CD14-positive monocyte (primary cell): ENCODE measurements around the gene SYTL5. TPM values are rescaled to one million over a fixed set of nuclear protein-coding genes. Genes with fewer than 3 reads are reported as not detected.

Source experiments
- DNase-seq, 3 donors: peaks; one replicate each; pipeline ENCODE4 v3.0.0-alpha.2; 2011 to 2022
- H2AFZ ChIP-seq: 2 replicates; pipeline ENCODE4 v1.6.0; 2012; ENCODE audit warnings: mild to moderate bottlenecking, low read depth, low read length, inconsistent platforms; ENCODE audit not compliant: insufficient read depth, poor library complexity, severe bottlenecking
- H3K27ac ChIP-seq, 2 donors: 1 replicate in 1 of 2; 2 replicates in 1 of 2; pipeline ENCODE4 v1.5.1; 2012 to 2013; ENCODE audit warnings: low read length in 2 of 2, control low read depth in 1 of 2, inconsistent platforms in 1 of 2, low read depth in 1 of 2, mild to moderate bottlenecking in 1 of 2
- H3K27me3 ChIP-seq, 2 donors: one replicate each; pipeline versions ENCODE4 v1.6.0 to v1.6.1; 2011 to 2013; ENCODE audit warnings: low read length in 2 of 2; ENCODE audit not compliant: control insufficient read depth in 2 of 2, insufficient read depth in 2 of 2
- H3K36me3 ChIP-seq, 2 donors: replicated peaks in 1 of 2; 1 replicate in 1 of 2; 2 replicates in 1 of 2; pipeline versions ENCODE4 v1.5.1 to v1.6.1; 2012 to 2013; ENCODE audit warnings: low read length in 2 of 2, control low read depth in 1 of 2, inconsistent platforms in 1 of 2, mild to moderate bottlenecking in 1 of 2; ENCODE audit not compliant: insufficient read depth in 2 of 2, control insufficient read depth in 1 of 2
- H3K4me1 ChIP-seq, 2 donors: 1 replicate in 1 of 2; 2 replicates in 1 of 2; pipeline versions ENCODE4 v1.5.1 to v1.6.1; 2012 to 2013; ENCODE audit warnings: low read length in 2 of 2, control low read depth in 1 of 2, inconsistent platforms in 1 of 2, mild to moderate bottlenecking in 1 of 2, moderate library complexity in 1 of 2; ENCODE audit not compliant: insufficient read depth in 2 of 2, control insufficient read depth in 1 of 2
- H3K4me2 ChIP-seq: replicated peaks from 2 replicates; pipeline ENCODE3; 2012; ENCODE audit warnings: low read length, moderate library complexity, mild to moderate bottlenecking; ENCODE audit not compliant: poor library complexity, severe bottlenecking; ENCODE audit errors: extremely low read depth
- H3K4me3 ChIP-seq, 3 experiments: fragments of 200-600 bp in 1 of 3; sonication (generic) in 1 of 3; replicated peaks in 1 of 3; 1 replicate in 2 of 3; 2 replicates in 1 of 3; pipeline ENCODE4 v1.5.1; 2011 to 2013; ENCODE audit warnings: low read length in 3 of 3, mild to moderate bottlenecking in 3 of 3, control low read depth in 2 of 3, low read depth in 2 of 3, inconsistent platforms in 1 of 3, moderate library complexity in 1 of 3
- H3K79me2 ChIP-seq: 2 replicates; pipeline ENCODE4 v1.6.0; 2012; ENCODE audit warnings: mild to moderate bottlenecking, control low read depth, inconsistent platforms, low read length, moderate library complexity; ENCODE audit not compliant: insufficient read depth
- H3K9ac ChIP-seq: 2 replicates; pipeline ENCODE4 v1.6.0; 2017; ENCODE audit warnings: low read length, mild to moderate bottlenecking; ENCODE audit not compliant: insufficient read depth, poor library complexity, severe bottlenecking
- H3K9me3 ChIP-seq, 2 donors: replicated peaks in 1 of 2; 1 replicate in 1 of 2; 2 replicates in 1 of 2; pipeline versions ENCODE4 v1.5.1 to v1.6.1; 2012 to 2013; ENCODE audit warnings: low read length in 2 of 2, control low read depth in 1 of 2; ENCODE audit not compliant: control insufficient read depth in 1 of 2, insufficient read depth in 1 of 2
- H4K20me1 ChIP-seq: 2 replicates; pipeline ENCODE4 v1.6.0; 2012; ENCODE audit warnings: mild to moderate bottlenecking, low read length, control low read depth, moderate library complexity; ENCODE audit not compliant: insufficient read depth
- H3K27ac Mint-ChIP-seq, 7 donors: one replicate each; pipeline ENCODE4 v1.8.0; 2020; ENCODE audit warnings: mild to moderate bottlenecking in 7 of 7, mixed read lengths in 7 of 7, moderate library complexity in 6 of 7, inconsistent platforms in 2 of 7
- H3K27me3 Mint-ChIP-seq, 3 donors: one replicate each; pipeline ENCODE4 v1.8.0; 2021 to 2022; ENCODE audit warnings: low read depth in 3 of 3, mild to moderate bottlenecking in 3 of 3, mixed read lengths in 3 of 3, moderate library complexity in 3 of 3, inconsistent platforms in 1 of 3
- H3K36me3 Mint-ChIP-seq, 2 donors: one replicate each; pipeline ENCODE4 v1.8.0; 2020; ENCODE audit warnings: mixed read lengths in 2 of 2, inconsistent platforms in 1 of 2, mild to moderate bottlenecking in 1 of 2
- H3K4me1 Mint-ChIP-seq: one replicate; pipeline ENCODE4 v1.8.0; 2020; ENCODE audit warnings: mild to moderate bottlenecking, mixed read lengths
- H3K4me3 Mint-ChIP-seq, 2 donors: one replicate each; pipeline ENCODE4 v1.8.0; 2020; ENCODE audit warnings: mild to moderate bottlenecking in 2 of 2, mixed read lengths in 2 of 2, moderate library complexity in 1 of 2
- H3K9me3 Mint-ChIP-seq, 7 donors: one replicate each; pipeline ENCODE4 v1.8.0; 2020 to 2022; ENCODE audit warnings: mixed read lengths in 7 of 7, mild to moderate bottlenecking in 6 of 7, moderate library complexity in 6 of 7, inconsistent platforms in 2 of 7
- WGBS: methylation state at CpG from one replicate; pipeline ENCODE4 v1.1.5; 2013; ENCODE audit warnings: missing lambda C conversion rate; ENCODE audit not compliant: insufficient coverage; 5-methylcytosine and 5-hydroxymethylcytosine counted together
- intact Hi-C, 2 donors: fragments of 100-400 bp; cut with micrococcal nuclease; formaldehyde crosslinking; loops; one replicate each; pipeline versions ENCODE4 v1.15.0 to v1.15.1; 2023
- polyA plus RNA-seq, 3 donors: library from polyadenylated mRNA; depleted of rRNA in 1 of 3; unstranded in 2 of 3; stranded (reverse) in 1 of 3; fragments of 300-500 nt in 2 of 3; fragments of >200 nt in 1 of 3; fragmentation: Illumina TruSeq in 2 of 3; gene quantifications; 1 replicate in 2 of 3; 2 replicates in 1 of 3; pipeline ENCODE4 v1.2.3, GENCODE V29; 2012 to 2021
- TF ChIP-seq, protein P1 (sequence below): fragments of 200-600 bp; IDR thresholded peaks from one replicate; pipeline ENCODE4 v1.8.0; 2022; ENCODE audit warnings: antibody characterized with exemption, mild to moderate bottlenecking

Gene SYTL5
- polyA plus RNA-seq, 3 donors, result not detected

DNA sequence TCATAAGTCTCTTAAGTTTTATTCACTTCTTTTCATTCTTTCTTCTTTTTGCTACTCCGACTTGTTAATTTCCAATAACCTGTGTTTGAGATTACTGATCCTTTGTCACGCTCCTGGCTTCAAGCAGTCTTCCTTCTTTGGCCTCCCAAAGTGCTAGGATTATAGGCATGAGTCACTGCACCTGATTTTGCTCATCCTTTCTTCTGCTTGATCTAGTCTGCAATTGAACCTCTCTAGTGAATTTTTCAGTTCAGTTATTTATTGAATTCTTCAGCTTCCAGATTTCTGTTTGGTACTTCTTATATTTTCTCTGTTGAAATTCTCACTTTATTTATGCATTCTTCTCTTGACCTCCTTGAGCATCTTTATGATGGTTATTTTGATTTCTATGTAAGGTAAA, 38.6 kb upstream of the SYTL5 start:
- no peak overlapping the region for H3K4me3 ChIP-seq
- no peak overlapping the region for H3K4me3 Mint-ChIP-seq
- DNase-seq, result no peak
- H3K36me3 Mint-ChIP-seq, result no peaks in the 10 kb centered on the region
- intact Hi-C loops, result no loop called here
- no peaks in the 10 kb centered on the region for H3K36me3 ChIP-seq
- H2AFZ ChIP-seq, result no peak overlapping the region
- TF ChIP-seq, protein P1, sequence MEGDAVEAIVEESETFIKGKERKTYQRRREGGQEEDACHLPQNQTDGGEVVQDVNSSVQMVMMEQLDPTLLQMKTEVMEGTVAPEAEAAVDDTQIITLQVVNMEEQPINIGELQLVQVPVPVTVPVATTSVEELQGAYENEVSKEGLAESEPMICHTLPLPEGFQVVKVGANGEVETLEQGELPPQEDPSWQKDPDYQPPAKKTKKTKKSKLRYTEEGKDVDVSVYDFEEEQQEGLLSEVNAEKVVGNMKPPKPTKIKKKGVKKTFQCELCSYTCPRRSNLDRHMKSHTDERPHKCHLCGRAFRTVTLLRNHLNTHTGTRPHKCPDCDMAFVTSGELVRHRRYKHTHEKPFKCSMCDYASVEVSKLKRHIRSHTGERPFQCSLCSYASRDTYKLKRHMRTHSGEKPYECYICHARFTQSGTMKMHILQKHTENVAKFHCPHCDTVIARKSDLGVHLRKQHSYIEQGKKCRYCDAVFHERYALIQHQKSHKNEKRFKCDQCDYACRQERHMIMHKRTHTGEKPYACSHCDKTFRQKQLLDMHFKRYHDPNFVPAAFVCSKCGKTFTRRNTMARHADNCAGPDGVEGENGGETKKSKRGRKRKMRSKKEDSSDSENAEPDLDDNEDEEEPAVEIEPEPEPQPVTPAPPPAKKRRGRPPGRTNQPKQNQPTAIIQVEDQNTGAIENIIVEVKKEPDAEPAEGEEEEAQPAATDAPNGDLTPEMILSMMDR, result no peak
- H3K27ac Mint-ChIP-seq, result no peak overlapping the region
- H3K9me3 Mint-ChIP-seq, result peaks cover 0 to 4% (median 0%) of the 10 kb centered on the region in 7 donors
- H3K4me2 ChIP-seq, result no peak overlapping the region
- H3K9ac ChIP-seq, result no peak overlapping the region
- H3K27ac ChIP-seq, result no peak overlapping the region
- H3K27me3 ChIP-seq, result no peaks in the 10 kb centered on the region
- H3K4me1 Mint-ChIP-seq, result no peaks in the 10 kb centered on the region
- no peaks in the 10 kb centered on the region for H4K20me1 ChIP-seq
- H3K9me3 ChIP-seq, result no peaks in the 10 kb centered on the region
- H3K79me2 ChIP-seq, result no peaks in the 10 kb centered on the region
- H3K4me1 ChIP-seq, result no peaks in the 10 kb centered on the region
- no CpG with 5 or more reads among the region's 2 CpGs for WGBS
- H3K27me3 Mint-ChIP-seq, result peaks cover 2 to 5% (median 4%) of the 10 kb centered on the region in 3 donors

DNA sequence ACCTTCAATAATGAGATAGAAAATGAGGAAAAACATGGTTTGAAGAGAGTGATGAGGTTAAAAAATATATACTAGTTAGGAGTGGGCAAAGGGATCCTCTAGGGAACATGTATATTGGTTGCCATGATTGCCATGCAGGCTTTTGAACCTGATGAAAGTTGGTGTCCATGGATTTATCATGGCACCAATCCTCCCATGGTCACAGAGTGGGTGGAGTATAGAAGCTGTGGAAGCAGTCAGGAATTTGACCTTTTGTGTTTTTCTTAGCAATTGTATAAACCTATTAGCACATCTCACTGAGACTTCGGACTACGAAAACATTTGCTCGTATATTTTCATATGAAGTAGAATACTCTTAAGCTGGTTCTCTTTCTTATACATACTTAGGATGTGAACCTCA, 30.9 kb upstream of the SYTL5 start:
- Histone ChIP-seq H3K36me3 (no peaks in the 10 kb centered on the region), H3K79me2 (no peaks in the 10 kb centered on the region), H3K27ac (no peak overlapping the region), H4K20me1 (no peaks in the 10 kb centered on the region), H3K4me2 (no peak overlapping the region), H3K4me3 (no peak overlapping the region), H3K9me3 (no peaks in the 10 kb centered on the region), H2AFZ (no peak overlapping the region), H3K4me1 (no peaks in the 10 kb centered on the region), H3K27me3 (no peaks in the 10 kb centered on the region), H3K9ac (no peak overlapping the region)
- no peak for DNase-seq
- peaks cover 1 to 12% (median 4%) of the 10 kb centered on the region in 3 donors for H3K27me3 Mint-ChIP-seq
- no peaks in the 10 kb centered on the region for H3K4me1 Mint-ChIP-seq
- H3K27ac Mint-ChIP-seq, result no peak overlapping the region
- WGBS, result no CpG with 5 or more reads among the region's 3 CpGs
- no peaks in the 10 kb centered on the region for H3K36me3 Mint-ChIP-seq
- no peak overlapping the region for H3K4me3 Mint-ChIP-seq
- peaks cover 0 to 1% (median 0%) of the 10 kb centered on the region in 7 donors for H3K9me3 Mint-ChIP-seq
- TF ChIP-seq, protein P1, result no peak
- intact Hi-C loops, result no loop called here
